HG03196 (cell line): Measurements from ENCODE around the gene IL3RA.
"Not testable (repeated sequence)": the region's sequence is repeated elsewhere in the genome, so short reads cannot be mapped to it uniquely, and the experiment has no call there.

ENCODE experiments used
- ATAC-seq: cut with Tn5 transposase; IDR thresholded peaks from one replicate; pipeline ENCODE4 v1.9.1; 2021; ENCODE audit not compliant: unreplicated experiment

The IL3RA gene

GRCh38 chrX:1421433-1422134 lies 85.0 kb downstream of the IL3RA start:
- no peak for ATAC-seq

- ATAC-seq, result no peak
Observed at GRCh38 chrX:1422135-1422465, 85.5 kb downstream of the IL3RA start.

GRCh38 chrX:1423215-1423614 lies 86.6 kb downstream of the IL3RA start:
- ATAC-seq, result no peak

- ATAC-seq, result no peak
Observed at GRCh38 chrX:1424147-1424851, 87.7 kb downstream of the IL3RA start.

GRCh38 chrX:1425381-1425780 lies 88.8 kb downstream of the IL3RA start:
- ATAC-seq, result no peak

GRCh38 chrX:1426321-1426720 lies 89.7 kb downstream of the IL3RA start:
- not testable (repeated sequence) for ATAC-seq

GRCh38 chrX:1427756-1428155 lies 91.2 kb downstream of the IL3RA start:
- ATAC-seq, result no peak

DNA sequence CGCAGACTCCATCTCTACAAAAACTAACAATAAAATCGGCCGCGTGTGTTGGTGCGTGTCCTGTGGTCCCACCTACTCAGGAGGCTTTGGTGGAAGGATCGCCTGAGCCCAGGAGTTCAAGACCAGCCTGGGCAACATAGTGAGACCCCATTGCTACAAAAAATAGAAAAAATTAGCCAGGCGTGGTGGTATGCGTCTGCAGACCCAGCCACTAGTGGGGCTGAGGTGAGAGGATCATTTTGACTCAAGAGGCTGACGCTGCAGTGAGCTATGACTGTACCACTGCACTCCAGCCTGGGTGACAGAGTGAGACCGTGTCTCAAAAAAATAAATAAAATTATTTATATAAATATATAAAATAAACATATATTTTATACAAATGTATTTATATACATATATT lies 93.9 kb downstream of the IL3RA start:
- ATAC-seq, result no peak
